ENCODE results near the gene MLXIPL.
"Not testable (repeated sequence)": the region's sequence is repeated elsewhere in the genome, so short reads cannot be mapped to it uniquely, and the experiment has no call there.

Gene MLXIPL

GRCh38 chr7:73570521-73570920, 53.8 kb downstream of the MLXIPL start:
- H3K27ac ChIP-seq, result peak overlapping the region; percentile 8; the same call in 1 of the 2 replicates
- ChIA-PET CTCF (no interaction called here), POLR2A (ENCODE audit: low non-redundant PET) (no interaction called here)
- no peak for DNase-seq (ENCODE audit: low spot score)
- TF ChIP-seq, protein P1, sequence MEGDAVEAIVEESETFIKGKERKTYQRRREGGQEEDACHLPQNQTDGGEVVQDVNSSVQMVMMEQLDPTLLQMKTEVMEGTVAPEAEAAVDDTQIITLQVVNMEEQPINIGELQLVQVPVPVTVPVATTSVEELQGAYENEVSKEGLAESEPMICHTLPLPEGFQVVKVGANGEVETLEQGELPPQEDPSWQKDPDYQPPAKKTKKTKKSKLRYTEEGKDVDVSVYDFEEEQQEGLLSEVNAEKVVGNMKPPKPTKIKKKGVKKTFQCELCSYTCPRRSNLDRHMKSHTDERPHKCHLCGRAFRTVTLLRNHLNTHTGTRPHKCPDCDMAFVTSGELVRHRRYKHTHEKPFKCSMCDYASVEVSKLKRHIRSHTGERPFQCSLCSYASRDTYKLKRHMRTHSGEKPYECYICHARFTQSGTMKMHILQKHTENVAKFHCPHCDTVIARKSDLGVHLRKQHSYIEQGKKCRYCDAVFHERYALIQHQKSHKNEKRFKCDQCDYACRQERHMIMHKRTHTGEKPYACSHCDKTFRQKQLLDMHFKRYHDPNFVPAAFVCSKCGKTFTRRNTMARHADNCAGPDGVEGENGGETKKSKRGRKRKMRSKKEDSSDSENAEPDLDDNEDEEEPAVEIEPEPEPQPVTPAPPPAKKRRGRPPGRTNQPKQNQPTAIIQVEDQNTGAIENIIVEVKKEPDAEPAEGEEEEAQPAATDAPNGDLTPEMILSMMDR (conservative IDR thresholded peaks at IDR 0.05; ENCODE audit: low read depth), result no peak

DNA sequence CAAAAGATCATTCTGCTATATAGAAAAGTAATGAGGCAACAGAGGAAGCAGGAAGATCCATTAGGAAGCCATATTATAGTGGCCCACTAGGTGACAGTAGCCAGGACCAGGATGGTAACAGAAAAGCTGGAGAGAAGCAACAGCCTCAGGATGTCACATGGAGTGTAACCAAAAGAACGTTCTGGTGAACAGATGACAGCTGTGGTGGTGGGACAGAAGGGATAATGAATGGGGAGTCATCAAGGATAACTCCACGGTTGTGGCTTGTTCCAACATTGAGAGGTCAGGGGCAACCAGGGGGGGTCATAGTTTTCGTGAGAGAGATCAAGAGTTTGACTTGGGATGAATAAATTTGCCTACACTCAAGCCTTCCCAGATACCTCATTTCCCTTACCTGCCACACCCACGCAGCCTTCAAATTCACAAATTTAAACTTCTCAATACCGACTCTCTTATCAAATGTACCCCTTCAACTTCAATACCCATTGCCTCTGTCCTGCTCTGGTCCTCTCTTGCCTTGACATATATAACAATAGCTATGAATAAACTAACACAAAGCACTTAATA, 55.2 kb downstream of the MLXIPL start:
- TF ChIP-seq, protein P1 (conservative IDR thresholded peaks at IDR 0.05; ENCODE audit: low read depth), result no peak
- ChIA-PET POLR2A (ENCODE audit: low non-redundant PET) (no interaction called here), CTCF (interaction anchor here (0.6 kb wide), 1 partner anchor 25 kb away, joined by 7 read pairs; no protein-coding TSS in a partner anchor)
- no peak overlapping the region for H3K27ac ChIP-seq
- DNase-seq (ENCODE audit: low spot score), result no peak

GRCh38 chr7:73567846-73568685, 56.3 kb downstream of the MLXIPL start:
- POLR2A ChIA-PET (ENCODE audit: low non-redundant PET), result no interaction called here
- TF ChIP-seq, protein P1 (conservative IDR thresholded peaks at IDR 0.05; ENCODE audit: low read depth), result no peak
- peak overlapping the region; percentile 20; the same call in 1 of the 2 replicates for H3K27ac ChIP-seq
- CTCF ChIA-PET, result interaction anchor here (0.7 kb wide), 1 partner anchor 33 kb away, joined by 4 read pairs; no protein-coding TSS in a partner anchor
- DNase-seq (ENCODE audit: low spot score), result no peak

DNA sequence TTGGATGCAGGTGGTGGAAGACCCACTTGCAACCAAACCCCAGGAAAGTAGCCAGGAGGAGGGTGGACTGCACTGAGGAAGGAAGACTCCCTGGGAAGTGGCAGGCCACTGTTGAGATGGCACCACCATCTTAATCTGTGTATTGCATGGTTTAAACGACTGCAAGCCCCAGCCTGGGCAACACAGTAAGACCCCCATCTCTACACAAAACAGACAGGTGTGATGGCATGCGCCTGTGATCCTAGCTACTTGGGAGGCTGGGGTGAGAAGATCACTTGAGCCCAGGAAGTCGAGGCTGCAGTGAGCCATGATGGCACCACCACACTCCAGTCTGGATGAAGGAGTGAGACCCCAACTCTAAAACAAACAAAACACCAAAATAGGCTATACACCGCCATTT, 57.2 kb downstream of the MLXIPL start:
- ChIA-PET POLR2A (ENCODE audit: low non-redundant PET) (interaction anchor here (0.9 kb wide), 1 partner anchor 69 kb away, joined by 5 read pairs; no protein-coding TSS in a partner anchor), CTCF (interaction anchor here (0.7 kb wide), 1 partner anchor 34 kb away, joined by 4 read pairs; no protein-coding TSS in a partner anchor)
- TF ChIP-seq, protein P1 (conservative IDR thresholded peaks at IDR 0.05; ENCODE audit: low read depth), result no peak
- no peak overlapping the region for H3K27ac ChIP-seq
- no peak for DNase-seq (ENCODE audit: low spot score)

- H3K27ac ChIP-seq, result not testable (repeated sequence)
- ChIA-PET POLR2A (ENCODE audit: low non-redundant PET) (interaction anchor here (0.6 kb wide), 1 partner anchor 117 kb away, joined by 3 read pairs; no protein-coding TSS in a partner anchor), CTCF (interaction anchor here (0.7 kb wide), 1 partner anchor 16 kb away, joined by 3 read pairs; no protein-coding TSS in a partner anchor)
These were observed 57.9 kb downstream of the MLXIPL start for GRCh38 chr7:73566431-73566830.

DNA sequence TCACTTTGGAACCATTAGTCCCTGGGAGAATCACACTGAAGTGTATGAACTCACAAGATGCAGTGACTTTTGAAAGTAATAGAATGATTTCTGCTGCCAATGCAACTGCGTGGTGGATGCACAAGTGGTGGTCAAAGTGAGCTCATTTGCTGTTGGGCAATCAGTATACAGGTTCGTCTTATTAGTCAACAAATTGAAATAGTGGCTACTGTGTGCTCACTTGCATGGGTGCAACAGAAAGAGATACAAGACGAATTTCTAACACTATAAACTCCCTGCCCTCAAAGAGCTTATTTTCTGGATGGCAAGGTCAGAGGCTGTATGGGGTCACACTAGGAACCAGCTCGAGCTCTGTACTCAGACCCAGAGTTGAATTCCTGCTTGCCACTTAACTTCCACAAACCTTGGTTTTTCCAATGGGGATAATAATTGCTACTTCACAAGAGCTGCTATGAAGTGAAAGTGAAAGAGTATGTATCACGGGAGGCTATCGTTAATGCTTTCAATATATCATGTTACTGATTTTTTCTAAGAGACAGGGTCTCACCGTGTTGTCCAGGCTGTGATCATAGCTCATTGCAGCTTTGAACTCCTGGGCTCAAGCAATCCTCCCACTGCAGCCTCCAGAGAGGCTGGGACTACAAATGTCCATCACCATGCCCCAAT, 58.5 kb downstream of the MLXIPL start:
- CTCF ChIA-PET, result interaction anchor here (0.7 kb wide), 2 partner anchors 17 to 925 kb away, joined by 3 read pairs; no protein-coding TSS in a partner anchor
- TF ChIP-seq, protein P1 (conservative IDR thresholded peaks at IDR 0.05; ENCODE audit: low read depth), result no peak
- no peak overlapping the region for H3K27ac ChIP-seq
- DNase-seq (ENCODE audit: low spot score), result no peak
- POLR2A ChIA-PET (ENCODE audit: low non-redundant PET), result interaction anchor here (0.6 kb wide), 1 partner anchor 116 kb away, joined by 3 read pairs; no protein-coding TSS in a partner anchor

More at GRCh38 chr7:73566431-73566830, 57.9 kb downstream of the MLXIPL start:
- not testable (repeated sequence) for DNase-seq (ENCODE audit: low spot score)
